NCI-H526 (cell line): ENCODE results near the gene ARHGAP42.
"Not testable (repeated sequence)": the region's sequence is repeated elsewhere in the genome, so short reads cannot be mapped to it uniquely, and the experiment has no call there.

Source experiments
- DNase-seq, 2 experiments: peaks; one replicate each; lab custom pipeline; 2025; lab: John Stamatoyannopoulos, UW

Gene ARHGAP42

DNA sequence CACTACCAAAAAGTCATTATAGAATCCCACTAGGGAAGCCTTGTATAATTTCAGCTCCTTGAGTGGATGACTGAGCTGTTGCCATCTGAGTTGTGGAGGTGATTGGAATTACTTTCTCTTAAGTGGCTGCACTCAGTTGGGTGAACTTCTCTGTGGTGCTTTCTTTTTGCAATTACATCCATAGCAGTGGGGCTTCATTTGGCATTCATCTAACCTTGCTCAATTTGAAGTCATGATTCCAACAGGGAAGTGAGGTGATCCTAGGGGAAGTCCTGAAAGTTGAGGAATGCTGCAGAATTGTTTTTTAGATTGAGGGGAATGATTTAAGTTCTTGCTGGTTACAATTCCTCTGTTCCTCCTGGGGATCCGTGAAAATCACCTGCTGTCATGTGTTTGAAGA is 39.6 kb downstream of the ARHGAP42 start:
- no peak for DNase-seq

GRCh38 chr11:100727410-100727809 is 40.3 kb downstream of the ARHGAP42 start:
- no peak for DNase-seq

DNA sequence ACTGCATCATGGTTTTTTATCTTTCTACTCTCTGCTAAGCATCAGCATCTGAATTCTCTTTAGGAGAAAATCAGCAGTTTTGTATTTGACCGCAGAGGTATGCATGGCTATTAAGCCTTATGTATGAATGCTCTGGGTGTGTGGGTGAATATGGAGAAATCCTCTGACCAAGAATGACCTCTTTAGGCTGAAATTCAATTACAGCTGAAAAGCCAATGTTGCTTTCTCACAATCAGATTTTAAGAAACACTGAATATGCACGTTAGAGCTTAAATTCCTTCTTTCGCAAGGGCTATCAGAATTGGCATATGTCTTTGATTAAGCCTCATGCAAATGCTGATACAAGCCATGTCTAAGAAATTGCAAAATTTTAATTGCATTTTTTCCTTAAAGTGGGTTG is 43.2 kb downstream of the ARHGAP42 start:
- no peak for DNase-seq

DNA sequence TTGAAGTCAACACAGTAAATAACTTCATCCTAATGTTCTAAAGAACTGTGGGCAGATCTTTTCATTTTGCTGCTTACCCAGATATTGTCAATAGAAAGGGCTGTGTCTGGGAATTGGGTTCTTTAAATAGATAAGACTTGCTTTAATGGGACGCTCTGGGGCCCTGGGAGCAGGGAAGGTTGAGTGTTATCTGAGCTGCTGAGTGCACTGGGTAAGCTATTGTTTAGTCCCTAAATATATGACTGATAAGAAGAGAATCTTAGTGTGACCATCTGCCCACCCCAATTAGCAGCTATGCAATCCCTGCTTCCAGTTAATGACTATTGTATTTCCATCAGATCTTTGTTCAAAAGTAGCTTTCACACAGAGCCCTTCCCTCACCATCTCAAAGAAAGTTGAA is 44.4 kb downstream of the ARHGAP42 start:
- no peak for DNase-seq

GRCh38 chr11:100732949-100733348 is 45.9 kb downstream of the ARHGAP42 start:
- no peak for DNase-seq

GRCh38 chr11:100734743-100735527 is 47.8 kb downstream of the ARHGAP42 start:
- DNase-seq: no peak

DNA sequence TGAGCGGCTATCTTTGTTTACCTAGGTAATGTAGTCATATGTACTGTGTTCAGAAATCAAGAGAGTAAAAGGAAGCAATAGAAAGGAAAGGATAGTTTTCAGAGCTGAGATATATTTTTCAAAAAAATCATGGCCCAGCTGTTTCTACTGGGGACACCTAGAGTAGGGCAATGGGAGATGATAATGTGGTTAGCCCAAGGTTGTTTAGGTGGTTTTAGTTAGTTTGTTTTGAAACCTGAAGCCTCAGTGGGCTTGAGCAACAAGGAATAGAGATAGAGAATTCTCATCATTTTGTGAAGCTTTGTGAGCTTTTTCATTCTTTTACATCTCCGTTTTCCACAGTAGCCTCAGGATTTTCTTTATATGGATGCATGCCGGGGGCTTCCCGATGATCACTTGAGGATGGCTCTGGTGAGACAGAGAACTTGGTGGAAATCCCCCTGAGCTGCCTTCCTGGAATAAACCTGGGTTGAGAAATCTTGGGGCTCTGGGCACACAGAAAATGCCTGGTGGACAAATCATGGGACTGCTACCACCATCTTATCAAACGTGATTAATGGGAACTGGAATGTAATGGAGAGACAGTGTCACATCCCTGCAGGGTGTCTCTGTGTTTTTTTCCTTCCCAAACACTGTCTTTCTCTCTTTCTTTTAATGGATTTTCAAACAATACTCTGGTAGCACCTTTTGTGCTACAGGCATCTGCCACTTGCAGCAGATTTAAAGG is 49.0 kb downstream of the ARHGAP42 start:
- DNase-seq: no peak

DNA sequence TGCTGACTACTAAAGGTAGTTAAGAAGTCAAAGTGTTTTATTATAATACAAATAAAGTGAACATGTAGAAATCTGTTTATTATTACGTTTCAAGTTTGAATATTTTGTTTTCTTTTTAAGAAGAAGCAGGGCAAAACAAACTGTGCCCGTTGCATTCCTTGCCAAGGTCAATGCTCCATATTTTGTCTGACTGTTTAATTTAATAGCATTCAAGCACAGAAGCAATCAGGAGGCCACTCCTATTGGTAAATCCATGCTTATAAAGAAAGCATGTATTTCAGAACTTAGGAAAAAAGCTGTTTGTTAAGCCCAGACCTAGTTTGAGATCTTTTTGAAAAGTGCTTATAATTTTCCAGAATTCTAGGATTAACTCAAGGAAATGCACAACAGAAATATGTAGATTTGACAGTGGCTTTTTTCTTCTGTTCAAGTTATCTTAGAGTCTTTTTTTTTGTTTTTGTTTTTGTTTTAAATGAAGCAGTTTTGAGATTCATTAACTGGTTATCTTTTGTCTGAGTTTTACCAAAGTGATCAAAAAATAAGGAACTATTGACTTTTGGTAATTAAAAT is 51.7 kb downstream of the ARHGAP42 start:
- no peak for DNase-seq

GRCh38 chr11:100739666-100740065 is 52.6 kb downstream of the ARHGAP42 start:
- DNase-seq: no peak

DNA sequence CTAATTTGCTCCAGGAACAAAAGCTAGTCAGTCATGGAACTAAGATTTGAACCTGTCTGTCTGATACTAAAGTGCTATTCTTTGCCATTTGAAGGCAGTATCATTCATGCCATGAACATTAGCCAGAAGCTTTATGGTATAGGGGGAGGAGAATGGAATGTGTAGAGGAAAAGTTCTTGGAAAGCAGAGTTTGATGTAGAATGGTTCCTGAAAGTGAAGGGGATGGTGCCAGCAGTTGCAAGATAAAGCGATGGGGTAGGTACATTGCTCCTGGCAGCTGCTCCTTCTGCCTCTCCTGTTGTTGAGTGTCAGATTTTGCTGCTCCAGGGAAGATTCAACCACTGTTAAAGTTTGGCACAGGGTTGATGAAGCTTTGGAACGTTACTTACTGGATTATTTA is 53.4 kb downstream of the ARHGAP42 start:
- no peak for DNase-seq

DNA sequence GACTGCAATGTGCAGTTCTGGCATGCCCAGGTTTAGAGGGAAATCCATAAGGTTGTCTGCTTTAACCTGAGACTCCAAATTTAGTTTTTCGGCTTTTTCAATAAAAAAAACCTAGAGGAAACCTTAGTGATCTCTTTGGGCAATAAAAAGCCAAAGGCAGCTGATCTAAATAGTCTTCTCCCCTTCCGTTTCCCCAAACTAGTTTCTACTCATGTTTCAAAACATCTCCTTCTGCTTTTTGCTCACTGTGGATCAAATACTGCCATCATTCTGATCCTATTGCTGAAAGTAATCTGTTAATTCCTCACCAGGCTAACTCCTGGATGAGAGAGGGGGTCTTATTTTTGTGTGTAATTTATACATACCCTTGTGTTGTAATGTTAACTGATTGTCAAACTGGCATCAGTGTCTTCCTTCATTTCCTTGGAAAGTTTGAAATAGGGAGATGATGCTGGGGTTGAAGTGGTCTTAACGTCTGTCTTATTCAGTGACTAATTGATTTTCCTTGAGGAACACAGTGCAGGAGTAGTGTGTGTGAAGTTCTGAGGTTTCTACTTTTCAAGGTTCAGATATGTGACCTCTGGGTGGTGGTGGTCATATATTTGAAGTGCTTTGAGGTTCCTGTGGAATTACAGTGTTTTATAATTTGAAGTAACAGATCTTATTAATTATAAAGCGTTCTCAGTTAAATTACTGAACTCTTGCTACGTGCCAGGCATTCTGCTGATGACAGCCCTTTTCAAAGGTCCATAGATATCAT is 55.0 kb downstream of the ARHGAP42 start:
- no peak for DNase-seq

GRCh38 chr11:100746448-100746847 is 59.4 kb downstream of the ARHGAP42 start:
- no peak for DNase-seq

- DNase-seq: no peak
Observed at GRCh38 chr11:100748153-100748552, 61.1 kb downstream of the ARHGAP42 start.

DNA sequence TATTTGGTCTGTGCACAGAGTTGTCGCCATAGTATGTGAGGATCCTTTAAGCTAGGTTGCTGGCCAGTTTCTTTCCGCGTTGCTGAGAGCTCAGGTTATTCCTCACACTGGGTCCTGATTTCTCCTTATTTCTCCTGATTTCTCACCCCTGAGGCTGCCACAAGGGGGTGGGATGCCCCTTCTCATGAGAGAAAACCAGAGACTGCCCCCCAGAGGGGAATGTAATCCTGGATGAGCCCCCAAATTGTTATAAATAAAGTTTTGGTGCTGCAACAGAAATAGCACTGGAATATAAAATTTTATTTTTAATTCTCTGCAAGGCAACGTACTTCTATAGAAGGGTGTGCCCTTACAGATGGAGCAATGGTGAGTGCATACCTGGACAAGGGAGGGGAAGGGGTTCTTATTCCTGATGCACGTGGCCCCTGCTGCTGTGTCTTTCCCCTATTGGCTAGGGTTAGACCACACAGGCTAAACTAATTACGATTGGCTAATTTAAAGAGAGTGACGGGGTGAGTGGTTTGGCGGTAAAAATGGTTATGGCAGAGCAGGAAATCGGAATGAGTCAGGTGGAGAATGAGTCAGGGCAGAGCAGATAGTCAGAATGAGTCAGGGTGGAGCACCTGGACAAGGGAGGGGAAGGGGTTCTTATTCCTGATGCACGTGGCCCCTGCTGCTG is 62.9 kb downstream of the ARHGAP42 start:
- DNase-seq: not testable (repeated sequence)

DNA sequence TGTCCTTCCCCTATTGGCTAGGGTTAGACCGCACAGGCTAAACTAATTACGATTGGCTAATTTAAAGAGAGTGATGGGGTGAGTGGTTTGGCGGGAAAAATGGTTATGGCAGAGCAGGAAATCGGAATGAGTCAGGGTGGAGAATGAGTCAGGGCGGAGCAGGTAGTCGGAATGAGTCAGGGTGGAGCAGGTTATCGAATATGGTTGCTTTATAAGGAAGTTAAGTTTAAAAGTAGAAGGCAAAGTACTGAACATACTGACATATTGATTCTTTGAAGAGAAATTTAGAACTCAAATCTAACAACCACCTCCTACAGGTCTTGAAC is 63.4 kb downstream of the ARHGAP42 start:
- DNase-seq: not testable (repeated sequence)

GRCh38 chr11:100752371-100753171 is 65.5 kb downstream of the ARHGAP42 start:
- DNase-seq: no peak

DNA sequence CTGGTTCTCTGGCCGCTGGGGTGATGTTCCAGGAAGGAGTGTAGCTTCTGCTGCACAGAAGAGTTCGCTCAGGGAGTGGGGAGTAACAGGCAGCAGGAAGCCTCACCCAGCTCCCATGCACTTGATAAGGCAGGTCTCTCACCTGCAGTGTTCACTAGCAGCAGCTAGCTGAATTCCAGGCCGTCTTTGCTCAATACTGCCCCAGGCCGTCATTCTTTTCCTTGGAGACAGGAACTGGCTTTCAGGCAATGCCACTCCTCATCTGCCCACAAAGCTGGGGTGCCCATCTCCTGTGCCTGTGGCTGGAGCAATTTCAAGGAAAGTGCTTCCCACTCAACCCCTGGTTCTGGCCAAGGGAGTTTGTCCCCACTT is 66.1 kb downstream of the ARHGAP42 start:
- no peak for DNase-seq

DNA sequence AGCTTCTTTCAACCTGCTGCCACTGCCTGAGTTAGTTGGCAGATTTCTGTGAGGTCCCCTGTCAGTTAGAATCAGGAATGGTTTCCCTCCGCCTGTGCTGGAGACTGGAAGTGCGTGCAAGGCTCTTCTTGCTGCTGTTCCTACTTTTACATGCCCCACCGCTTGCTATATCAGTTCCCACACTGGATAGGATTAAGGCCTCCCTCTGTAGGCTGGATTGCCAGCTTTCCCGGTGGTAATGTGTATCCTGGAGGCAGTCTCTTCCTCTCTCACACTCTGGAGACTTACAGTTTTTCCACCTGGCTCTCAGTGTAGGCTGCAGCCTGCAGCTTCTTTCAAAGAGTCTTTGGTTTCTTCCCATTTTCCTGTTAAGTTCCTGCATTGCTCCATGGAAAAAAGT is 66.5 kb downstream of the ARHGAP42 start:
- no peak for DNase-seq

GRCh38 chr11:100756559-100756958 is 69.5 kb downstream of the ARHGAP42 start:
- DNase-seq: no peak

DNA sequence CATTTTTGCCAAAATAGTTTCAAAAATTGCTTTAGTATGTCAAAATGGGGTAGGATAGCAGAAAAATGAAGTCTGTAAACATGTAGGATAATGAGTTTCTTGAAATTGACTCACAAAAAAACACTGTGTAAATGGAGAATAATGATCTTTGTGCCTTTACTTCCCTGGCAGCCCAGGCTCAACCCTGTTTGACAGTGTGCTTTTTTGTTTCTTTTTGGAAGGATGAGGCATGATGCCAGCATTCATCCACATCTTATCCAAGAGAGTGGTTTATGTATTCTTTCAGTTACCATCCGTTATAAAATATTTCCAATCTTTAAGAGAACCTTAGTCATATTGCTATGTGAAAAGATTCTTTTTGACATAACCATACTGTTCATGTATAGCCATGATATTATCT is 70.6 kb downstream of the ARHGAP42 start:
- DNase-seq: no peak

DNA sequence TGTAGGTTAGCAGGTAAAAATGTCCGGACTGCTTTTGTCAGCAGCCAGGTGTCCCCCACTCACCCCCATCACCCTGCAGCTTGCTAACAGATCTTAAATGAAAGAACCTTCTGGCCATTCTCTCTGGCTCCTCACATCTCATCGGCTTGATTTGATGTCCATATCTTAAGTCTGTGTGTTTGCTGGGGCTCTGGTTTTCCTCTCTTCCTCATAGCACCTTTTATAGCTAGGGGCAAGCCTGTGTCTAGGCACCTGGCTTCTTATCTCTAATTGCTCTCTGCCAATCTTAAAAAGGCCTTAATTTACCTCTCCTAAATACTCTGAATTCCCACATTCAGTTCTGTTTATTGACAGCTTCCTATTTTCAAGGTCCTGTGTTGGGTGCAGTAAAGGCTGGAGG is 72.0 kb downstream of the ARHGAP42 start:
- no peak for DNase-seq
